Measurements from ENCODE around the gene GALC.

The GALC gene

DNA sequence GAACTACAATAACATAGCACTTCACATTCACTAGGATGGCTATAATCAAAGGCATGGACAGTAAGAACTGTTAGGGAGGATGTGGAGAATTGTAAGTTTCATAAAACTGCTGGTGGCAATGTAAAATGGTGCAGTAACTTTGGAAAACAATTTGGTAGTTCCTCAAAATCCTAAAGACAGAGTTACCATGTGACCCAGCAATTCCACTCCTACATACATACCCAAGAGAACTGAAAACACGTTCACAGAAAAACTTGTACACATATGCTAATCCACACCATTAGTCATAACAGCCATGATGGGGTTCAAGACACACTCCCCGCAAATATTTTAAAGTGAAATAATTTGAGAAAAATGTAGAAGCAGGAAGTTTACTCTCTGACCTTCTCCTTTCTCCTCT is 31.7 kb downstream of the GALC start:
- TF ChIP-seq, protein P1, sequence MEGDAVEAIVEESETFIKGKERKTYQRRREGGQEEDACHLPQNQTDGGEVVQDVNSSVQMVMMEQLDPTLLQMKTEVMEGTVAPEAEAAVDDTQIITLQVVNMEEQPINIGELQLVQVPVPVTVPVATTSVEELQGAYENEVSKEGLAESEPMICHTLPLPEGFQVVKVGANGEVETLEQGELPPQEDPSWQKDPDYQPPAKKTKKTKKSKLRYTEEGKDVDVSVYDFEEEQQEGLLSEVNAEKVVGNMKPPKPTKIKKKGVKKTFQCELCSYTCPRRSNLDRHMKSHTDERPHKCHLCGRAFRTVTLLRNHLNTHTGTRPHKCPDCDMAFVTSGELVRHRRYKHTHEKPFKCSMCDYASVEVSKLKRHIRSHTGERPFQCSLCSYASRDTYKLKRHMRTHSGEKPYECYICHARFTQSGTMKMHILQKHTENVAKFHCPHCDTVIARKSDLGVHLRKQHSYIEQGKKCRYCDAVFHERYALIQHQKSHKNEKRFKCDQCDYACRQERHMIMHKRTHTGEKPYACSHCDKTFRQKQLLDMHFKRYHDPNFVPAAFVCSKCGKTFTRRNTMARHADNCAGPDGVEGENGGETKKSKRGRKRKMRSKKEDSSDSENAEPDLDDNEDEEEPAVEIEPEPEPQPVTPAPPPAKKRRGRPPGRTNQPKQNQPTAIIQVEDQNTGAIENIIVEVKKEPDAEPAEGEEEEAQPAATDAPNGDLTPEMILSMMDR (IDR thresholded peaks at IDR 0.05), result no peak
- no peak overlapping the region for H3K27ac ChIP-seq
- DNase-seq (ENCODE audit: low spot score), result no peak
- H3K4me3 ChIP-seq, result no peak overlapping the region

DNA sequence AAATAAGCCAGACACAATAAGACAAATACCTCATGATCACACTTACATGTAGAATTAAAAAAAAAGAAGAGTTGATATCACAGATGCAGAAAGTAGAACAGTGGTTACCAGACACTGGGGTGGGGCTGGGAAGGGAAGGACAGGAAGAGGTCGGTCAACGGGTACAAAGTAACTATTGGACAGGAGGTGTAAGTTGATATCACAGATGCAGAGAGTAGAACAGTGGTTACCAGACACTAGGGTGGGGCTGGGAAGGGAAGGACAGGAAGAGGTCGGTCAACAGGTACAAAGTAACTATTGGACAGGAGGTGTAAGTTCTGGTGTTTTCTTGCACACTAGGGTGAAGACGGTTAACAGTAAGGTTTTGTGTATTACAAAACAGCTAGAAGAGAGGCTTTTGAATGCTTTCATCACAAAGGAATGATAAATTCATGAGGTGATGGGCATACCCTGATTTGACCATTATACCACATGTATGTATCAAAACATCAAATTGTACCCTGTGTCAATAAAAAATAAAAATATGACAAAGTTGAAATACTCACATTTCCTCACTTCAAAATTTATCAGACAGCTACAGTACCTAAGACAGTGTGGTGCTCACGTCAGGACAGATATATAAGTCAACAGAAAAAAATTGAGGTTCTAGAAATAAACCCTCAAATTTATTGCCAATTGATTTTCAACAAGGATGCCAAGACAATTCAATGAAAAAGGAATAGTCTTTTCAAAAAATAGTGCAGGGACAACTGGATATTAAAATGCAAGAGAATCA is 32.8 kb downstream of the GALC start:
- H3K27ac ChIP-seq, result no peak overlapping the region
- no peak for DNase-seq (ENCODE audit: low spot score)
- TF ChIP-seq, protein P1 (IDR thresholded peaks at IDR 0.05), result no peak

DNA sequence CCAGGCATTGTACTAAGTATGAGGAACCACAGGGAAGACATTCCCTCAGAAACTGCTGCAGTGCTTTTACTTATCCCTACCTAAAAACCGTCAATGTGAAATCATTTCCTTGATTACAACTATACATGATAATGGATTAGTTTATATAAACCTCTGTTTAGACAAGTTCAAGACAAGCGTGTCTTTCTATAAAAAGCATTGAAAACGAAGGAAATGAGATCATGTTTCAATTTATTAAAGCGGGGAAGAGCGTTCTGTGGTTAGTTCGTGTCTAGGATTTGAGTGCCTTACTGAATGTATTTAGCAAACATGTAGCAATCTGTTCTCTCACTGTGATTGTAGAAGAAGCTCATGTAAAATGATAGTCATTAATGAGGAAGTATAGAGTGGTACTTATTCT is 37.5 kb downstream of the GALC start:
- TF ChIP-seq, protein P1 (IDR thresholded peaks at IDR 0.05), result no peak
- H3K4me3 ChIP-seq, result no peak overlapping the region
- no peak overlapping the region for H3K27ac ChIP-seq
- DNase-seq (ENCODE audit: low spot score), result no peak

More for the DNA sequence above, 32.8 kb downstream of the GALC start:
- H3K4me3 ChIP-seq, result no peak overlapping the region

DNA sequence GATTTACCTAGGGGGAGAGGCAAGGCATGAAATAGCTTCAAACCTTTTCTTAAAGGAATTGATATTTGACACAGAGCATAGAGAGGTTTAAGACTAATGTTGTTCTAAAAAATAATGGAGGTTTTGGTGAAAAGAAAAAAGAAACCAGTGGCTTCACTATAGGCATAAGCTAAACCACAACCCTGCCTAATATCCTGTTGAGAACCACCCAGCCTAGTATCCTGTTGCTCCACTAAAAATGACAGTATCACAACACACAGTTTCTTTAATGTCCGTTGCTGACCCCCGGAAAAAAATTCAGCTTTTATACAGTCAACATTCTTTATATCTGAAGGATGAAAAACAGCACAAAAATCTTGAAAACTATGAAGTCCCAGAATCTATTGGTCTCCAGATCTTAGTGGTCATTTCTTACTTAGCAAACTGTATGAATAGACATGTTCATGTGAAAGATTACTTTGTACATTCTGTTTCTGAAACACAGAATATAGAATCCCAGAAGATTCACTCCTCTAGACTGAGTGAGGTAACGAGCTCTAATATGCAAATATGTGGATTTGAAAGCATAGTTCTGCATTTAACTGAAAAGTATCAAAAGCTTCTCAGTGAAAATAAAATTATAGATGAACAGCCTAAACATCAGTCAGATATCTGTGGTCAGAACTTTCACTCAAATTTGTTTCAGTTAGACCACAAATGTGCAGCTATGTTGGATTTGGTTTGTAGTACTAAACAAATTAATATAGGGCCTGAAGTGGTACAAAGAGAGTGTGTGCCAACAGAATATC is 40.5 kb downstream of the GALC start:
- Histone ChIP-seq H3K4me3 (no peak overlapping the region), H3K27ac (no peak overlapping the region)
- DNase-seq (ENCODE audit: low spot score), result no peak
- TF ChIP-seq, protein P1 (IDR thresholded peaks at IDR 0.05), result no peak

DNA sequence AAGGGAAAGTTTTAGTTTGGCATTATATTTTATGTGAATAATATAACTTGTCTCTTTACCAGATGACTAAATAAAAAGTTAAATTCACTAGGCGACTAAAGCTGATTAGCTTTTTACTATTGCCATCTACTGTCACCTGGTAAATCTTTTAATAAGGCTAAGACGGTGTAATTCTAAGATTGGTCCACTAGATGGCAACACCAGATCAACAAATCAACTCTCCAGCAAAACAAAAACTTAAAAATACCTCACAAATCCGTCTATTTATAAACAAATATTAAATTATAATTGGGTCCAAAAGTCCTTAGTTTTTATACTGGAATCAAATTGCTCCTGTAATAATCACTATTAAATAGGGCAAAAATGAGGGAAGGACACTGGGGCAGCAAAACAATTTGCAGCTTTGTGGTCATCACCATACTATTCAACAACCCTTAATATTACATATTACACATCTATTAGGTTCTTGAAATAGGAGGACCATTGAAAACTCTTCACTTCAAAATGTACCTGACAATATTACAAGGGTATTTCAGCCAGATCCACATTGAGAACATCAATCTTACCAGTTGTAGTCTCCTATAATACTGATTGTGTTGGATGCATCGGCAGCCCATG is 47.9 kb downstream of the GALC start:
- TF ChIP-seq, protein P1 (IDR thresholded peaks at IDR 0.05), result peak; percentile 41
- Histone ChIP-seq H3K4me3 (no peak overlapping the region), H3K27ac (no peak overlapping the region)
- DNase-seq (ENCODE audit: low spot score), result no peak

DNA sequence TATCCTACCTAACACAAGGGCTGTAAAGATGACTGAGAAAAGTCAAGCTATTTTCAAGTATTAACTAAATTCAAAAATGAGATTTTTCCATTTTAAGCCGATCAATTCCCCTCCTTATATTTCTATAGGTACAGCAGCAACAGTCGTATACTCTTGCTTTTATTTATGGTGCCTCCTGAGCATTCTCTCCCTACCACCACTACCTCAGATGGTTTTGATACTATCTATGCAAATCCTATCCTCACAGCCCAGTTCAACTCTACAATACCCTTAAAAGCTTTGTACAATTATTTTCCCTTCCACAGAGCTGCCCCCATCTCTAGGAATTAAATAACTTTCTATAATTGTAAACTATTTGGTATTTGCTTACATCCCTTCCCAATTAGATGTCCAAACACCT is 52.1 kb downstream of the GALC start:
- no peak overlapping the region for H3K27ac ChIP-seq
- TF ChIP-seq, protein P1 (IDR thresholded peaks at IDR 0.05), result no peak
- no peak overlapping the region for H3K4me3 ChIP-seq
- no peak for DNase-seq (ENCODE audit: low spot score)

Data from coronary artery (tissue), 2 donors.